Smooth muscle cell of the brain vasculature (primary cell): ENCODE data around the gene DHX9.
"Not testable (repeated sequence)": the region's sequence is repeated elsewhere in the genome, so short reads cannot be mapped to it uniquely, and the experiment has no call there.

ENCODE experiments used
- DNase-seq: peaks from one replicate; pipeline ENCODE4 v3.0.0-alpha.2; 2012; ENCODE audit warnings: low read depth, low spot score

Gene DHX9

DNA sequence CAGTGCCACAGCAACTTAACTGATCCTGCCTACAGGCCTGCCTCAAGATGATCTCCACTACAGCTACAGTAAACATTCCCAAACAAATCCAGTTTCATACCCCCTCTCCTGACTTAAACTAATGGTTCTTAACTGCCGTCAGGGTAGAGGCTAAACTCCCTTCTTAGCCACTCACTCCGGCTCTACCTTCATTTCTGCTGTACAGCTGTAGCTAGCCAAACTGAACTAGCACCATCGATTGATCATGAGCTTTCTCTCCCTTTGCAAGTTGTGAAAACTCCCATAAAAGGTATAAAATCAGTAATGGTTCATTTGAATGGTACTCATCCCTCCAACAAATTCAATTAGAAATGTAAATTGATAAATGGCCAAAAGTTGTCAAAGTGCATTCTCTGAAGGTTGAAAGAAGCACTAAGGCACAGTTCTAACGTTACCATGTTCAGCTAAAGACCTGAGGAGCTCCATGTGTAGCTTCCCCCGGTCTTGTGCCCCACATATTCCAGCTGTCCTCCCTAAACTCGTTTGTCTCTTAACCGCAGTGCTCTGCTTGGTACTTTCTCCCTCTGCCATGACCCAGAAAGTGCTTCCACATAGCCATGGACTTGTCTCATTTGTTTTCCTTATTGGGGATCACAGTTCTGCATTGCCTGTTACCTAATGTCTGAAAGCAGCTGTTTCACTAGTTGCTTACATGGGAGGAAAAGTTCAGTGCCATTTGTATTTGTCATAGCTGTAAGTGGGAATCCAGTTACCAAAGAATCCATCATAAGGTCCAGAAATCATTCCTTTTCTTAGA, 49.8 kb downstream of the DHX9 start:
- DNase-seq: no peak

DNA sequence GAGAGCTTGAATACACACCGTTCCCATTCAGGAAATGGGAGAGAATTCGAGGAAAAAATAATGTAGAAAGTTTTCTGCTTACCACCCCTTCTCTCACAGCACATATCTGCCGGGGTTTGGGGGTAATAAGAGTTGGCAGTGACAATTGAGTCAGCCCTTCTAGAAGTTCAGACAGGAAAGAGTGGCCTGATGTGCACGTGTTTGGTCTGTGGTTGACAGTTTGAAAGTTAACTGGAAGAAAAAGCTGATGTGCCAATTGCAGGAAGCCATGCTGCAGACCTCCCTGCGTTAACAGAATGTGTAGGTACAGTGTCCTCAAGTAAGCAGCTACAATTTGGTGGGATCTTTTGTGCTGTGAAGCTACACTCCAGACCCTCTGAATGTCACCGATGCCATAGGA, 50.9 kb downstream of the DHX9 start:
- no peak for DNase-seq

DNA sequence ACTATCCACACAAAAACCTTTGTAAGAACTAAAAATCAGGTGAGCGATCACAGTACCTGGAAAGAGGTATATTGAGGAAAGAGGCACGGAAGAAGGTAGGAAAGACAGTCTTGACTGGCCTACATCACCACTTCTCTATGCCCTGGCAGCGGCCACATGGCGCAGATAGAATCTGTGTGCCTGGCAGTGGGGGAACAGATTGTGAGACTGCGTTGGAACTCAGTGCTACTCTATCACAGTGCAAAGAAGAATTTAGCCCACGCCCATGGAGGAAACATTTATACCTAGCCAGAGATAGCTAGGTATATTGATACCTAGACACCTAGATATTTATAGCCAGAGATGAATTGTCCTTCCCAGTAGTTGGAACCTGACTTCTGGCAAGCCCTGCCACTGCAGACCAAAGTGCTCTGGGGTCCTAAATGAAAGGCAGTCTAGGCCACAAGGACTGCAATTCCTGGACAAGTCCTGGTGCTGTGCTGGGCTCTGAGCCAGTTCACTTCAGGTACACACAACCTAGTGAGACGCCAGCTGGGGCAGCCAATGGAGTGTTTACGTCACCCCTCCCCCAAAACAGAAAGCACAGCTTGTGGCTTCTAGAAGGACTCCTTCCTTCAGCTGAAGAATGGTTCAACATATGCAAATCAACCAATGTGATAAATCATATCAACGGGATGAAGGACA, 51.9 kb downstream of the DHX9 start:
- no peak for DNase-seq

DNA sequence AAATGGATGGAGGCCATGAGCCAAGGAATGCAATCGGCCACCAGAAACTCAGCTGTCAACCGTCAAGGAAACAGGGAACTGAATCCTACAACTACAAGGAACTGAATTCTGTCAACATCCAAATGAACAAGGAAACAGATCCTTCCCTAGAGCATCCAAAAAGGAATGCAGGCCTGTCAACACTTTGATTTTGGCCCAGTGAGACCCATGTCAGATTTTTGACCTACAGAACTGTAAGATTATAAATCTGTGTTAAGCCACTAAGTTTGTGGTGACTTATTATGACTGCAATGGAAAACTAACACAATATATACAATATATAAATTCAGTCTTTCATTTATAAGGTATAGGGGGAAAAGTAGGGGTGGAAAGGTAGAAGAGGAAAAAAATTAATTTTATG, 58.5 kb downstream of the DHX9 start:
- no peak for DNase-seq

DNA sequence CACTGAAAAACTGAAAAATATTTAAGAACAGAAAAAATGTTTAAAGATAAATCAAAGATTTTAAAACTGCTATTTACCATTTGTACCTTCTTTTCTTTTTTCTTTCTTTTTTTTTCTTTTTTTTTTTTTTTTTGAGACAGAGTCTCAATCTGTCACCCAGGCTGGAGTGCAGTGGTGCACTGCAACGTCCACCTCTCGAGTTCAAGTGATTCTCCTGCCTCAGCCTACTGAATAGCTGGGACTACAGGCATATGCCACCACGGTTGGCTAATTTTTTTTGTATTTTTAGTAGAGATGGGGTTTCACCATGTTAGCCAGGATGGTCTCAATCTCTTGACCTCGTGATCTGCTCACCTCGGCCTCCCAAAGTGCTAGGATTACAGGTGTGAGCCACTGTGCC, 62.8 kb downstream of the DHX9 start:
- DNase-seq: not testable (repeated sequence)

DNA sequence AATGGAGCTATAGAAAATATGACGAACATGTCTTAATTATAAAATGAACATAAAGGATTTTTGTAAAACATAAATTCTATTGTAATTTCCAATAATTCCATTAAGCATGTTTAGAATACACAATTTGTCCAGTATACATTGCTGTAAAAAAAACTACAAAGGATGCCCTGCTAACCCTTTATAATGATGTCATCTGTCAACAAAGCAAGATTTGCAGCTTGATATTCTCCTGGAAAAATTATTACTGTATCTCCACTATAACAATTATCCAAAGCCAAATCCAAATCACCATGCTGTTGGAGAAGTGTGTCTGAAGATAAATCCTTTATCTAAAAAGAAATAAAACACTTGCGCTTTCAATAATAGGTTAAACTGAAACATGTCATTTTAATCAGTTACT, 66.2 kb downstream of the DHX9 start:
- DNase-seq: no peak

DNA sequence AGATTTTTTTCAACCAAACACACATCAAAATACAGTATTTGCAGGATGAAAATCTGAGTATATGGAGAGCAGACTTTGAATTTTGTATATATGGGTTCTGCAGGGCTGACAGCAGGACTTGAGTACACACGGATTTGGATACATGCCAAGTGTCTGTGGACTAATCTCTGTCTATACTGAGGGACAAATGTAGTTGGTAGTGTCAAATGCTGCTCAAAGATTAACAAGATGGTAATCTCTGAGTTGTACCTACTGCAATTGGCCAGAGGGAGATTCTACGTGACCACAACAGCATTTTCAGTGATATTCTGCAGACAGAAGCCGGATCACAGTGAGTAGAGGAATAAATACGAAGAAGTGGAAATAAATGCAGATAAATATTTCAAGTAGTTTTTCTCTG, 70.4 kb downstream of the DHX9 start:
- no peak for DNase-seq

DNA sequence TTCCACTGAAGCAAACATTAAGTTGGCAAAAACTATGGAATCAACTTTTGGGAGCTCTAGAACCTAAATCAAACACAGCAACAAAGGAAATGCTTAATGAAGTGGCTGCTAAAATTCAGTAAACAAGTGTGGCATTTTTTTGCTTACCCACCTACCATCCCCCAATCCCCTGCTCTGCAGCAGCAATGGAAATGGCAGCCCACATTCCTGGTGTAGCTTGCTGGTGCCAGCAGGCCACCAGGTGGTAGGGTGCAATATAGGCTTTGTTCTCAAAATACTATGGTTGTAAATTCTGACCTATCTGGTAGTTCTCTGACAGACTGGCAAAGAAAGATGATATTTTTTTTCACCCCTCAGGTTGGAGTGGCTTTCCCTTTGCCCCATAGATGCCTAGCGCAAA, 71.0 kb downstream of the DHX9 start:
- DNase-seq: no peak

DNA sequence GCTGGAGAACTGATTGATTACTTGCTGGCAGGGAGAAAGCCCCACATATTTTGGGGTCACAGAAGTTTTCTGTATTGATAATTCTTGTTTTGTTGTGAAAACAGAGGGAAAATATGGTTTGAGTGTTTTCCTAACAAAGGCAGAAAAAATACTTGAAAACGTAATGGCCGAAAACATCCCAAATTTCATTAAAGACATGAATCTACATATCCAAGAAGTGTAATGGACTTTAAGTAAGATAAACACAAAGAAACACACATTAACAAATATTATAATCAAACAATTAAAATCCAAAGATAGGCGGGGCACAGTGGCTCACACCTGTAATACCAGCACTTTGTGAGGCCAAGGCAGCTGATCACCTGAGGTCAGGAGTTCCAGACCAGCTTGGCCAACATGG, 74.3 kb downstream of the DHX9 start:
- no peak for DNase-seq

DNA sequence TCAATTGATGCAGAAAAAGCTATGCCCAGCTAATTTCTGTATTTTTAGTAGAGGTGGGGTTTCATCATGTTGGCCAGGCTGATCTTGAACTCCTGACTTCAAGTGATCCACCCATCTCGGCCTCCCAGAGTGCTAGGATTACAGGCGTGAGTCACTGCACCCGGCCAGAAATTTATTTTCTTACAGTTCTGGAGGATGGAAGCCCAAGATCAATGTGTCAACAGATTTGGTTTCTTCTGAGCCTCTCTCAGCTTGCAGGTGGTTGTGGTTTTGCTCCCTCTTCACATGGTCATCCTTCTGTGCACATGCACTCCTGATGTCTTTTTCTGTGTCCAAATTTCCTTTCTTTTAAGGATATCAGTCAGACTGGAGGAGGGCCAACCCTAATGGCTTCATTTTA, 78.2 kb downstream of the DHX9 start:
- DNase-seq: no peak

DNA sequence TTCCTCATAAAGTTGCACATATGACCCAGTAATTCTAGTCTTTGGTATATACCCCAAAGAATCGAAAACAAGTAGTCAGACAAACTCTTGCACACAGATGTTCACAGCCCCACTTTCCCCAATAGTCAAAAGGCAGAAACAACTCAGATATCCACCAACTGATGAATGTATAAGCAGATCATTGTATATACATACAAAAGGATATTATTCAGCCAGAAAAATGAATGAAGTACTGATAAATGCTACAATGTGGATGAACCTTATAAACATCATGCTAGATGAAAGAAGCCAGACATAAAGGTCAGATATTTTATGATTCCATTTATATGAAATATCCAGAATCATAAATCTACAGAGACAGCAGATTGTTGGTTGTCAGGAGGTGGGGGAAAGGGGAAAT, 86.5 kb downstream of the DHX9 start:
- no peak for DNase-seq

DNA sequence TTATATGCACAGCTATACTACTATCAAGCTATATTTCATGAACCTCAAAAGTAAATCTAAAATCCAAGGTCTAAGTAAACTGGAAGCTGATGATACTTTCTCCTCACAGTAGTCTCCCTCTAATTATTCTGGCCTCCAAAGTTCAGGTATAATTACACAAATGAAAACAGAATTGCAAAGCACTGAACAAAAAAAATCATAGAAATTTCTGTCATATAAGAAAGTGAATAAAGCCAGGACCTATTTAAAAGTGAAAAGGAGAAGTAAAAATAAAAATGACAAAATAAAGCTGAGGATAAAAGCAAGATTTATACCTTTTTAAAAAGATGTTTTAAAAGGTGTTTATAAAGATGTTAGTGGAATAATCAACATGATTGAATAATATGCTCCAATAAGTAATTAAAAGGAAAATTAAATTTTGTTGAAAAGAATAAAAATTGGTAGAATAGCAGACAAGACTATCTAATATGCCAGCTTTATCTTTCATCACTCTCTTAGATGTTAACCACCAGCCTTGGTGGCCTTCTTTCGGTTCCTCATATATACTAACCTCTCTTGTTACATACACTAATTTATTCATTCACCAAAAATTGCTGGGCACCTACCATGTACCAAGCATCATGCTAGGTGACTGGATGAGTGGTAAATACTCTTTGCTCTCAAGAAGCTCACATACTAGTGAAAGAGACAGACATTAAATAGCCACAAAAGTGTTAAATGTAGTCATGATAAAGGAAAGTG, 88.7 kb downstream of the DHX9 start:
- DNase-seq: no peak

DNA sequence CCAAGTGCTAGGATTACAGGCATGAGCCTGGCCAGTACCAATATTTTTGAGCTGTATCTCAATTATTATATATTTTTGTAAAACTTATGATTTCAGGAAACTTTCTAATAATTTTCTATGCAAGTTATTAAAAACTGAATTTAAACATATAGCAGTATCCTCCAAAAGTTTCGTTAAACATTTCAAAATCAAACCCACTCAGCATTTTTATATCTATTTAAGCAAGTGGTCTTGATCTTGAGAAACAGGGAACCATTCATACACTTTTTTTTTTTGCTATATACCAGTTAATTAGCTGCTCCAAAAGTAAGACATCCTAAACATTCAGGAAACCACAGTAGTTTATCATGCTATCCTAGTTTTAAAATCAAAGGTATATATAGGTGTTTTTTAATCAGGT, 91.8 kb downstream of the DHX9 start:
- no peak for DNase-seq

DNA sequence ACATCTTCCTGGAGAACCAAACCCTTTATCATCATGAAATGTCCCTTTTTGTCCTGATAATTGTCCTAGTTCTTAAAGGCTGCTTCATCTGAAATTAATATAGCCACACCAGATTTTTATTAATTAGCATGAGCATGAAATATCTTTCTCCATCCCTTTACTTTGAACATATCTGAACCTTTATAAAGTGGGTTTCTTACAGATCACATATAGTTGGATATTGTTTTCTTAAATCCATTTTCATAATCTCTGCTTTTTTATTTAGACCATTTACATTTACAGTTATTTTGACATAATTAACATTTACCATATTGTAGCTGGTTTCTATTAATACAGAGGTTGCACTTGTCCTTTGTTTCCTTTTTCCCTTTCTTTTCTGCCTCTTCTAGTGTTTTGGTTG, 96.6 kb downstream of the DHX9 start:
- no peak for DNase-seq
